Right lobe of liver (tissue), 6 donors: Measurements from ENCODE around the gene SVIL. TPM values are rescaled to one million over a fixed set of nuclear protein-coding genes. Genes with fewer than 3 reads are reported as not detected.
"Not testable (repeated sequence)": the region's sequence is repeated elsewhere in the genome, so short reads cannot be mapped to it uniquely, and the experiment has no call there.

Experiments
- ATAC-seq, 4 donors: fragments of 200-7000 bp; cut with Tn5 transposase; one replicate each; pipeline ENCODE4 v1.9.1; 2020; ENCODE audit warnings: mild to moderate bottlenecking in 4 of 4, moderate library complexity in 4 of 4
- DNase-seq, 3 donors: peaks; one replicate each; pipeline ENCODE4 v3.0.0-alpha.2; 2020
- H3K27ac ChIP-seq, 3 donors: fragments of 200-600 bp; one replicate each; pipeline ENCODE4 v1.8.0; 2022
- H3K27me3 ChIP-seq, 2 donors: fragments of 200-600 bp; one replicate each; pipeline ENCODE4 v1.8.0; 2022
- H3K36me3 ChIP-seq, 4 donors: fragments of 200-600 bp; sonication (generic) in 1 of 4; one replicate each; pipeline versions ENCODE4 v1.5.1 to v1.8.0; 2017 to 2022; ENCODE audit warnings: control low read depth in 1 of 4
- H3K4me1 ChIP-seq, 4 donors: fragments of 200-600 bp; sonication (generic) in 1 of 4; one replicate each; pipeline versions ENCODE4 v1.5.1 to v1.8.0; 2017 to 2022; ENCODE audit warnings: control low read depth in 1 of 4
- H3K4me3 ChIP-seq, 3 donors: fragments of 200-600 bp; one replicate each; pipeline ENCODE4 v1.8.0; 2022
- H3K9me3 ChIP-seq, 4 donors: fragments of 200-600 bp; sonication (generic) in 1 of 4; one replicate each; pipeline versions ENCODE4 v1.5.1 to v1.8.0; 2017 to 2022; ENCODE audit warnings: control low read depth in 1 of 4
- CTCF ChIP-seq, 4 donors: fragments of 200-600 bp in 3 of 4; fragments of 450-650 bp in 1 of 4; IDR thresholded peaks; one replicate each; pipeline versions ENCODE4 v1.5.1 to v1.8.0; 2016 to 2022; ENCODE audit warnings: antibody characterized with exemption in 4 of 4, mild to moderate bottlenecking in 2 of 4
- POLR2A ChIP-seq: fragments of 450-650 bp; IDR thresholded peaks from one replicate; pipeline ENCODE4 v1.6.1; 2017; ENCODE audit warnings: antibody characterized with exemption, mild to moderate bottlenecking
- WGBS: methylation state at CpG from one replicate; pipeline ENCODE4 v1.1.6; 2018; ENCODE audit warnings: low coverage, low lambda C conversion rate; ENCODE audit not compliant: insufficient coverage; ENCODE audit errors: missing lambda C conversion rate; 5-methylcytosine and 5-hydroxymethylcytosine counted together
- intact Hi-C, 2 donors: fragments of 100-400 bp; cut with DNase I; formaldehyde crosslinking; loops; one replicate each; pipeline versions ENCODE4 v1.11.2 to v1.14.1; 2022
- total RNA-seq, 6 experiments: library from RNA; depleted of rRNA in 2 of 6; stranded (reverse); fragments of >200 nt in 2 of 6; fragmentation: NEBNext Ultra II Directional in 3 of 6; extraction: Animal tissue kit (Norgen Biotek cat#: 25700) in 3 of 6; gene quantifications; one replicate each; pipeline versions ENCODE4 v1.1.0 to v1.2.4, GENCODE V29; 2016 to 2023
- donor health status: DM: no; HTN: yes; CAD: no.
- donor health status: DM: no; HTN: no; CAD: no.
- donor health status: DM: no; HTN: no; CAD: no.
- donor health status: DM: no; HTN: yes; CAD: no.
- donor health status: DM: no; HTN: yes; CAD: no.

The SVIL gene
- total RNA-seq, 6 experiments from 2014 or later: 12.3 to 15.1 (median 13.6) TPM

GRCh38 chr10:29618341-29619171 lies 16.2 kb downstream of the SVIL start:
- Histone ChIP-seq H3K27me3 (no peaks in the 10 kb centered on the region), H3K36me3 (no peaks in the 10 kb centered on the region), H3K4me3 (peak overlapping the region in 1 of 3 donors; percentile 30), H3K9me3 (no peaks in the 10 kb centered on the region), H3K27ac (peak overlapping the region; percentile 17 to 35 (median 29)), H3K4me1 (peaks cover 0 to 17% (median 4%) of the 10 kb centered on the region in 4 donors)
- intact Hi-C loops: no loop called here
- DNase-seq (peak; percentile 58 to 77 (median 71)), ATAC-seq (peak; percentile 75 to 91 (median 88))
- TF ChIP-seq POLR2A (no peak), CTCF (IDR thresholded peaks at IDR 0.05) (no peak)
- WGBS: 48% methylated on average over 12 of the region's 14 CpGs

- Histone ChIP-seq H3K4me1 (peaks cover 0 to 17% (median 4%) of the 10 kb centered on the region in 4 donors), H3K36me3 (no peaks in the 10 kb centered on the region), H3K27ac (no peak overlapping the region), H3K27me3 (no peaks in the 10 kb centered on the region), H3K4me3 (no peak overlapping the region), H3K9me3 (no peaks in the 10 kb centered on the region)
- TF ChIP-seq CTCF (IDR thresholded peaks at IDR 0.05) (no peak), POLR2A (no peak)
- 73% methylated on average over 5 of the region's 8 CpGs for WGBS
- intact Hi-C loops: no loop called here
- DNase-seq (no peak), ATAC-seq (no peak)
Observed at GRCh38 chr10:29617880-29618340, 16.9 kb downstream of the SVIL start.

GRCh38 chr10:29616542-29616941 lies 18.2 kb downstream of the SVIL start:
- intact Hi-C loops: no loop called here
- Histone ChIP-seq H3K36me3 (no peaks in the 10 kb centered on the region), H3K4me3 (no peak overlapping the region), H3K9me3 (no peaks in the 10 kb centered on the region), H3K27ac (no peak overlapping the region), H3K27me3 (no peaks in the 10 kb centered on the region), H3K4me1 (peaks cover 0 to 17% (median 4%) of the 10 kb centered on the region in 4 donors)
- TF ChIP-seq POLR2A (no peak), CTCF (IDR thresholded peaks at IDR 0.05) (no peak)
- WGBS: 90% methylated on average over 3 of the region's 6 CpGs
- ATAC-seq (no peak), DNase-seq (no peak)

GRCh38 chr10:29615195-29615594 lies 19.6 kb downstream of the SVIL start:
- no peaks in the 10 kb centered on the region for H3K9me3 ChIP-seq
- H3K27me3 ChIP-seq: no peaks in the 10 kb centered on the region
- WGBS: 81% methylated on average over 2 of the region's 2 CpGs
- no peak overlapping the region for H3K27ac ChIP-seq
- H3K36me3 ChIP-seq: no peaks in the 10 kb centered on the region
- intact Hi-C loops: no loop called here
- no peak overlapping the region for H3K4me3 ChIP-seq
- DNase-seq (no peak), ATAC-seq (no peak)
- no peak for TF ChIP-seq CTCF (IDR thresholded peaks at IDR 0.05)
- no peak for TF ChIP-seq POLR2A
- H3K4me1 ChIP-seq: peaks cover 0 to 17% (median 4%) of the 10 kb centered on the region in 4 donors

GRCh38 chr10:29614289-29614688 lies 20.5 kb downstream of the SVIL start:
- H3K4me3 ChIP-seq, H3K27ac ChIP-seq, H3K36me3 ChIP-seq, ATAC-seq, intact Hi-C loops, H3K27me3 ChIP-seq, DNase-seq, H3K9me3 ChIP-seq: not testable (repeated sequence)
- H3K4me1 ChIP-seq: peaks cover 0 to 12% (median 1%) of the 10 kb centered on the region in 4 donors
- WGBS: 100% methylated on average over 1 of the region's 1 CpG
